22Rv1 (cell line): ENCODE results near the gene HNRNPDL.
"Not testable (repeated sequence)": the region's sequence is repeated elsewhere in the genome, so short reads cannot be mapped to it uniquely, and the experiment has no call there.

Source experiments
- H3K27ac ChIP-seq: fragments of 450-650 bp; 2 replicates; pipeline ENCODE4 v1.5.1; 2017
- ZFX ChIP-seq: fragments of 450-650 bp; IDR thresholded peaks from 2 replicates; pipeline ENCODE4 v1.6.1; 2017; ENCODE audit warnings: antibody characterized with exemption, borderline replicate concordance
- TF ChIP-seq, protein P1 (sequence below): fragments of 450-650 bp; IDR thresholded peaks from 2 replicates; pipeline ENCODE4 v1.5.1; 2017; ENCODE audit warnings: mild to moderate bottlenecking

The HNRNPDL gene

DNA sequence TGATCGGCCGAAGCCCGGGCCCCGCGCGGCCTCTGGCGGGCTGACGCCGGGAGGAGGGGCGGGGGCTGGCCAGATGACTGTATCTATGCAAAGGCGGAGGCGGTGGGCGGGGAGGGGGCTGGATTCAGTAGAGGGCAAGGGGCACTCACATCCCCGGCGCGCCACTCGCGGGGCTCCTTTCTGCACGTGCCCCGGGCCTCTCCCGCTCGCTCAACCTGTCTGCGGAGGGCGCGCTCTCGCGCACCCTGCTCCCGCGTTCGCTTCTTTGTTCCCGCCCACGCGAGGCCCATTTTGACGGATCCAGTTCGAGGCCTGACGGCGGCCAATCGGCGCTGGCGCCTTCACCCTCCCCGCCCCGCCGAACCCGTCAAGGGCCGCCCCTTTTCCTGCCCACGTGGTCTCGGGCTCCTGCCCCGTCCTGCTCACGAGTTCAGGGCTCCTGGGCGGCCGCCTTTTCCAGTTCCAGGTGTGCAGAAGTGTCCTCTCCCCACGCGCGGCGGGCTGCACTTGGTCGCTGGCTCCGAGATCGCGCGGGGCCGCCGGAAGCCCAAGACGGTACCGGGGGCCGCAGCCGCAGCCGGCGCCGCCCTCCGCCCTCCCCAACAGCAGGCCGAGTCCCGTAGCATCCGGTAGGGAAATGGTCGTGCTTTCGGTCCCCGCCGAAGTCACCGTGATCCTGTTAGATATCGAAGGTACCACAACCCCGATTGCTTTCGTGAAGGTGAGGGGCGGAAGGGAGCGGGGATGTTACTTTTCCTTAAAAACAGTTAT lies at the start of gene HNRNPDL, which contains the start of gene ENOPH1:
TSS of gene HNRNPDL (minus strand) at position 270 of the 771 bp plus-strand sequence. CDS start 772 bp downstream, outside the sequence.
TSS of gene ENOPH1 (plus strand) at position 398 of the 771 bp plus-strand sequence. CDS start at position 638, 240 bp downstream.
- no peak for TF ChIP-seq ZFX
- peak within 1 kb of the TSS; percentile 99 for H3K27ac ChIP-seq

- TF ChIP-seq ZFX, result no peak
- TF ChIP-seq, protein P1, sequence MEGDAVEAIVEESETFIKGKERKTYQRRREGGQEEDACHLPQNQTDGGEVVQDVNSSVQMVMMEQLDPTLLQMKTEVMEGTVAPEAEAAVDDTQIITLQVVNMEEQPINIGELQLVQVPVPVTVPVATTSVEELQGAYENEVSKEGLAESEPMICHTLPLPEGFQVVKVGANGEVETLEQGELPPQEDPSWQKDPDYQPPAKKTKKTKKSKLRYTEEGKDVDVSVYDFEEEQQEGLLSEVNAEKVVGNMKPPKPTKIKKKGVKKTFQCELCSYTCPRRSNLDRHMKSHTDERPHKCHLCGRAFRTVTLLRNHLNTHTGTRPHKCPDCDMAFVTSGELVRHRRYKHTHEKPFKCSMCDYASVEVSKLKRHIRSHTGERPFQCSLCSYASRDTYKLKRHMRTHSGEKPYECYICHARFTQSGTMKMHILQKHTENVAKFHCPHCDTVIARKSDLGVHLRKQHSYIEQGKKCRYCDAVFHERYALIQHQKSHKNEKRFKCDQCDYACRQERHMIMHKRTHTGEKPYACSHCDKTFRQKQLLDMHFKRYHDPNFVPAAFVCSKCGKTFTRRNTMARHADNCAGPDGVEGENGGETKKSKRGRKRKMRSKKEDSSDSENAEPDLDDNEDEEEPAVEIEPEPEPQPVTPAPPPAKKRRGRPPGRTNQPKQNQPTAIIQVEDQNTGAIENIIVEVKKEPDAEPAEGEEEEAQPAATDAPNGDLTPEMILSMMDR, result no peak
- no peak overlapping the region for H3K27ac ChIP-seq
Measured at GRCh38 chr4:82479562-82479961, 49.3 kb upstream of the HNRNPDL start.

GRCh38 chr4:82477469-82477868 lies 47.2 kb upstream of the HNRNPDL start:
- not testable (repeated sequence) for H3K27ac ChIP-seq

GRCh38 chr4:82475931-82476330 lies 45.7 kb upstream of the HNRNPDL start:
- H3K27ac ChIP-seq, result not testable (repeated sequence)

DNA sequence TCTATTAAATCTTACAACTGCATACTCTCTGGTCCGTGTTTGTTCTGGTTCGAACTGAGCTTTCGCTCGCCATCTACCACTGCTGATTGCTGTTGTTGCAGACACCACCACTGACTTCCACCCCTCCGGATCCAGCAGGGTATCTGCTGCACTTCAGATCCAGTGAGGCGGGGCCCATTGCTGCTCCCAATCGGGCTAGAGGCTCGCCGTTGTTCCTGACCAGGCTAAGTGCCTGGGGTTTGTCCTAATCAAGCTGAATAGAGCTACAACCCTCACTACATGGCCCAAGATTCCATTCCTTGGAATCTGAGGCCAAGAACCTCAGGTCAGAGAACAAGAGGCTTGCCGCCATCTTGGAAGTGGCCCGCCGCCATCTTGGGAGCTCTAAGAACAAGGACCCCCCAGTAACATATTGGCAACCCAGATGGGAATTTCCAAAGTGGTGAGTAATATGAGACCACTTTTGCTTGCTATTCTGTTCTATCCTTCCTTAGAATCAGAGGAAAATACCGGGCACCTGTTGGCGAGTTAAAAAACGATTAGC lies 43.4 kb upstream of the HNRNPDL start:
- H3K27ac ChIP-seq, result no peak overlapping the region
- TF ChIP-seq, protein P1, result no peak
- no peak for TF ChIP-seq ZFX

DNA sequence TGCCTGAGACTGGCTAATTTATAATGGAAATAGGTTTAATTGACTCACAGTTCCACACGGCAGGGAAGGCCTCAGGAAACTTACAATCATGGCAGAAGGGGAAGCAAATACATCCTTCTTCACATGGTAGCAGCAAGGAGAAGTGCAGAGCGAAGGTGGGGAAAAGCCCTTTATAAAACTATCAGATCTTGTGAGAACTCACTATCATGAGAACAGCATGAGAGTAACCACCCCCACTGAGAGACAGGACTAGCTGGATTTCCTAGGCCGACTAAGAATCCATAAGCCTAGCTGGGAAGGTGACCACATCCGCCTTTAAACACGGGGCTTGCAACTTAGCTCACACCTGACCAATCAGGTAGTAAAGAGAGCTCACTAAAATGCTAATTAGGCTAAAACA lies 42.8 kb upstream of the HNRNPDL start:
- not testable (repeated sequence) for H3K27ac ChIP-seq

GRCh38 chr4:82469791-82470345 lies 39.6 kb upstream of the HNRNPDL start:
- TF ChIP-seq ZFX, result no peak
- TF ChIP-seq, protein P1, result no peak
- H3K27ac ChIP-seq, result no peak overlapping the region

DNA sequence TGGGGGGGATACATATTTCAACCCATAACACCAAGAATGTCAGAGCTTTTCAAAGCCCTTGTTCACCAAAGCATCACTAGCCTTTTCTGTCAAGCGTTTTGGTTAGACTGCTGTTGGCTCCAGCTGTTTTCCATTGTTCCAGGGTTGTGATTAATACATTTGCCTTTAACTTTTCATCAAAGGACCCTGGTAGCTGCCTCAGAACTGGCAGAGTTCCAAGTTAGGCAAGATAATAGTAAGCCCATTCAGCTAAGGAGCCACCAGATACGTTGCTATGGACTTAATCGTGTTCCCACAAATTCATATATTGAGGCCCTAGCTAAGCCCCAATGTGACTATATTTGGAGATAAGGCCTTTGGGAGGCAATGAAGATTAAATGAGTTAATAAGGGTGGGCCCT lies 37.2 kb upstream of the HNRNPDL start:
- TF ChIP-seq, protein P1, result no peak
- no peak for TF ChIP-seq ZFX
- no peak overlapping the region for H3K27ac ChIP-seq

DNA sequence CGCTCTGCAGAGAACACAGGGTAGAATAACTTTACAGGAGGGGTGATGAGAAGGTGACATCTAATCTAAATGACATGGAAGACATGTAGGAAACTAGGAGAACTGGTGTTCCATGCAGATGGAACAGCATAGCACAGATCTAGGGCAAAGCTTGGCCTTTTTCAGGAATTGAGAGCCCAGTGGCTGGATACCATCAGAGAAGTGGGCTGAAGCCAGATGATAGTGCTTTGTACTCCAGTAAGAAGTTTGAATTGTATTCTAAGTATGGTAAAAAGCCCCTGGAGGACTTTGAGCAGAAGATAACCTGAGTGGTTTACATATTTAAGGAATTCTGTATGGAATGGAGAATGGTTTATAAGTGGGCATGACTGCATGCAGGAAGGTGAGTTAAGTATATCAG lies 33.0 kb upstream of the HNRNPDL start:
- H3K27ac ChIP-seq, result no peak overlapping the region

More for the DNA sequence above, 33.0 kb upstream of the HNRNPDL start:
- TF ChIP-seq ZFX, result no peak
- TF ChIP-seq, protein P1, result no peak
